GM19035 (cell line): ENCODE measurements around the gene SOX6.
"Not testable (repeated sequence)": the region's sequence is repeated elsewhere in the genome, so short reads cannot be mapped to it uniquely, and the experiment has no call there.

Source experiments
- ATAC-seq: cut with Tn5 transposase; IDR thresholded peaks from one replicate; pipeline ENCODE4 v1.9.1; 2021; ENCODE audit not compliant: unreplicated experiment

Gene SOX6

DNA sequence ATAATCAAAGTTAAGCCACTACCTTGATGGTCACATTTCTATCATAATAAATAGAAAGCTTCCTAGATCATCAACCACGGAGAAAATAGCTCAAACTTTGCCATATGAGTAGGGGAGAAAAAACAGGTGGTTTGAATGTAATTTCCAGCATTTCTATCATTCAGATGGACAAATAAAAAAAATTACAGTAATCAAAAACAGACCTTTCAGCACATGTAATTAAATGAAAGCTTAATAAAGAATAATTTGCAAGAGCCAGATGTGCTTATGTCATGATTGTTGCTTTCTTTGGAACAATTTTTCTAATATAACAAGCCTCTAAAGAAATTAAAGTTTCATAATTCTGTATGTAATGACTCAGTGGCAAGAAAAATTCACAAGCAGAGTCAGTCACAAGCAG, 297.0 kb downstream of the SOX6 start:
- no peak for ATAC-seq

DNA sequence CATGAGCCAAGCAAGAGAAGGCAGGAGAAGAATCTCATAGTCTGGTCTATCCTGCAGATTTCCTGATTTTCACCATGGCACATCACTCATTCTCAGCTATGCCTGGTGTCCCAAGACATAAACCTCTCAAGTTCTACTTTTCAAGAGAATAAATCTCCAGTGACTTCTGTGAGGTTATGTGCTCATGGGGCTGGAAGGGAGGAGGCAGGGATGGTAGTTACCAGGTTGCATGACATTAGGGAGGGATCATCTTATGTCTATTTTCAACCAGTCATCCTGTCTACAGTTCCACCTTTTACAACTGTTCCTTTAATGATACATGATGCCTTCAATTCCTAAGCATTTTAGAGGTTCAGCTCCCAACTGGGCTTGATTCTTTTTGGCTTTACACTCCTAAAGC, 297.7 kb downstream of the SOX6 start:
- no peak for ATAC-seq

DNA sequence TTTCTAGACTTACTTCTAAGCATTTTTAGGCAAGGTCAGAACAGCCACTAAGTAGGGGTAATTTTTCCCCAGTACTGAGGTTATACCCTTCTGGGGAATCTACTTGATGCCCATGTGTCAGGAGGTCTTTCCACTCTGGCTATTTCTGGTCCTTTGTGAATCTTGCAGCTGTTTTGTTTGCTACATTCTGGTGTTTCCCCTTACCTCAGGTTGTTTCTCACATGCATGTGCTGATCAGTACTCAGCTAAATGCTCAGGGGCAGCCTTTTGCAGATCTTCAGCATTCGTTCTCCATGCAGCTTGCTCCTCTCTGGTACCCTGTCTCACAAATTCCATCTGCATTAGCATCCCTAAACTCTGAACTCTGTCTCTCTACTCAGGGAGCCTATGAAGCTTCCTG, 303.6 kb downstream of the SOX6 start:
- ATAC-seq, result peak; percentile 55

DNA sequence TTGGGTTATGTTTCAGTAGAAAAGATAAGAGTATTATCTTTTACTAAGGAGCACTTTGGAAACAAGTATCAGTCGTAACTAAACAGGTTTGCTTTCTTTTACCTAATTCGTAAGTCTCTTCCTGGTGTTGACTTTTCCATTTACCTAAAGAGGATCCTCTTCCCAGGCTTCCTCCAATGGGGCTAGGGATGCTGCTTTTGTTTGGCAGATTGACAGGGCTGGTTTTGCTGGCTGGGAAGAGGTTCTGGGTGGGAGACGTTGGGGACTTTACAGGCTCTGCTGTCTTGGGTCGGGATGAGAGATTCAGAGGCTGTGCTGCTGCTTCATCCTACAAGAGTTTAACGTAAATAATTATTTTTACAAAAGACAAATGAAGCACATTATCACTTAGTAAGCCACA, 306.7 kb downstream of the SOX6 start:
- ATAC-seq, result no peak

DNA sequence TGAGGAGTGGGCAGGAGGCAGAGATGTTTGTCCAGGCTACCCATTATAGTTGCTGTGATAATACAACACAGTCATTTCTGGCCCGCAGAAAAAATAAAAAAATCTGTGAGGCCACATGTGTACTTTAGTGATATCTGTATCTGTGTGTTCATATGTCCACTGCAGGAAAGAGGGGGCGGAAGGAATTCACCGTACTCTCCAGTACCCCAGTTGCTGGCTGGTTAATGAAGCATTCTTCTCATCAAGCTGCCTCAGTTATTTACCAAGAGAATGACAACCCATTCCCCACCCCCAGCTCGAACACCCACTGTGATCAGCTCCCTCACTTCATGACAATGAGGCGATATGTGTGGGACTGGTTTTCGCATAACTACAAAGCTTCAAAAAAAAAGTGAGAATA, 309.3 kb downstream of the SOX6 start:
- ATAC-seq, result no peak

DNA sequence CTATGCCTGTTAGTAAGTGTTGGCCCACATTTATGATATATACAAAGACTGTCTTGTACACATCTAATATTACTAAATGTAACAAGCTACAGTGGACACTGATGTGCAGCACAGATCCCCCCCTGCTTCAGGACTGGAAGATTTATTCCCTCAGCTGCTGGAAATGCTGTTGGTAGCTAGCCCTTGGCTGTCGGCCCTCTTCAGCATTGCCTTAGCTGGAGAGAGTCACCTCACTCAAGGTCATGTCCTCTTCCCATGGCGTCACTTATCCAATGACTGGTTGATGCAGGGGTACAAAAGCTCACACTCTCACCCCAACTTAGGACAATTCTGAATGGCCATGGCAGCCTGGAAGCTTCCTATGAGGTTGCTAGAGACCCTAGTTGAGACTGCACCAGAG, 312.7 kb downstream of the SOX6 start:
- ATAC-seq, result no peak

DNA sequence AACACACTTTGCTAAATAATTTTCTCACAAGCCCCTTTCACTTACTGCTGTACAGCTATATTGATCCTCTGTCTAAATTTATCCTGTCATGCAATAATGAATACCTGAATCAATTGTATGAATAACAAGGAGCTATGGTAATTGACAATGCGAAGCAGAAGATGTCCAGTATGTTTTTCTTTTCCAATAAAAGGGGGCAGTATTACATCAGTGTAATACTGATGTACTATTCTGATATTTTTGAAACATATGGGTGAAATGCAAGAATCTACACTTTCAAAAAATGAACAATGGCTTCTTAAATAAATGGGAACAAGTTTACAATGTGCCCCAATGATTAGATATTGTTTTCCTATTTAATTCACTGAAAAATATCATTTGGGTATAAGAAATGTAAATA, 315.1 kb downstream of the SOX6 start:
- ATAC-seq, result no peak

DNA sequence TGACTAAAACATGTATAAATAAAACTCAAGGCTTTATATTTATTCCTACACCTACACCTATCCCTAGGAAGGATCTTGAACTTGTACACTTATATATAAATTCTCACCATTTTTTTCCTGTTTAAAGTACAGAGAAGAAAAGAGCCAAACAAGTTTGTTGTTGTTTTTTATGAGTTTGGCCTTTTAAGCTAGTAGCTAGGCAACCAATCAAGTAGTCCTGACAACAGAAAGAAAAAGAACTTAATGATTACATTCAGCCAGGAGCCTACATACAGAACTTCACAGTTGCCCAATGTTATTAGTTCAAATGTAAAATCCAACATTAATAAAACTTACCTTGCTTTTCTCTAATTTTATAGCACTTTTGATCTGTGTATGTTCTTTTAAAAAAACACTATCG, 316.2 kb downstream of the SOX6 start:
- ATAC-seq, result no peak

DNA sequence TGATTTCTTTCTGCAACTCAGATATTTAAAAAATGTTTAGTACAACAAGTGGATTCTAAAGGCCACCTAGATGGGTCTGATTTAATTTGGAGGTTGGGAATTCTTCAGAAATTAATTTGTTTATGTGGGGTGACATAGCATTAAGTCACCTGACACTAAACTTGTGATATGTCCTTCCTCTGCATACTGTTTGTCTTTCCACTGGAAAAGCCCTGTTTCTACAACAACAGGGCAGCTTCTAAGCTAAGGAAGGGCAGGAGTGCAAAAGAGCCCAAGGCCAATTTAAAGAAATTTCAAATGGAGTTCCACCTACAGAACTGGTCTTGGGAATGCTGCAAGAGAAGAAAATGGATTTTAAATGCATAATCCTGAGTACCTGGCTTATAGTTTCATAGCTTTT, 319.2 kb downstream of the SOX6 start:
- no peak for ATAC-seq

DNA sequence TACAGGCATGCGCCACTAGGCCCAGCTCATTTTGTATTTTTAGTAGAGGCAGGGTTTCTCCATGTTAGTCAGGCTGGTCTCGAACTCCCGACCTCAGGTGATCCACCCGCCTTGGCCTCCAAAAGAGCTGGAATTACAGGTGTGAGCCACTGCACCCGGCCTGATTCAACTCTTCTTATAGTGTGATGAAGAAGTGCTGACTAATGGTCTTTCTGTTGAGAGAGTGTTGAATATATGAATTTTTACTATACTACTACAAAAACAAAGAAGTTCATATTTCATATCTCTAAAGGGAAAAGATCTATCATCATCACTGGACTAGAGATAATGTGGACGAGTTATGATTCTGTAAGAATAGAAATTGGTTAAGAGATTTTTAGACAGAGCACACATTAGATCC, 320.1 kb downstream of the SOX6 start:
- ATAC-seq, result no peak

DNA sequence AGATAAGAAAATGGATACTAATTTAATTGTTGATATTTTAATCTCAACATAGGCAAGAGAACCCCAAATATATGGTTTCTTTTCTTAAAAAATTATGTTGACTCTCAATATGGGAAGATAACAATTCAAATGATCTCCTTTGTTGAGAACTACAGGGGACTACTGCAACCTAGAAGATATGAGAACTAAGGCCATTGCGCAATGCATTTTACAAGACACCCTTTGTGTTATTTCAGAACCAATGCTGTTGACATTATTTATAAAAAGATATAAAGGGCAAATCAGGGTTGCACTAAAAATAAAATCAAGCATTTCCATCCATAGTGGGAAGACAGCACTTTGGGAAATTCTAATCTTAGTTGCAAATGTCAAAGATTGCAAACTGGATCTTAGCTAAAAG, 322.3 kb downstream of the SOX6 start:
- ATAC-seq, result no peak

DNA sequence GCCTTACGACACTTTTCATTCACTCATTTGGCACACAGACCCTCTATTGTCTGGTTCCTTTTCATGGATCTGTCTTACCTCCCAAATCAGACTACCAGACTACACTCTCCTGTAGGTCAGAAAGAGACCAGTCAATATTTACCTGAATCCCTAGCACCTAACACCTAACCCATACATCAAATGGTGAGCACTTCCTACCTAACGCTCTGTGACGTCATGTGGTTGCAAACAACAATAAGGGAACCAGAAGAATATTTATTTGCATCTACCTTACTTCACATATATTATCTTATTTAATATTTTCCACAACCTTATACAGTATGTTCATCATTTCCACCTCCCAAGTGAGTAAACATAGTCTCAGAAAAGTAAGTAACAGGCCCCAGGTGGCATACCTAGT, 323.4 kb downstream of the SOX6 start:
- ATAC-seq, result no peak

DNA sequence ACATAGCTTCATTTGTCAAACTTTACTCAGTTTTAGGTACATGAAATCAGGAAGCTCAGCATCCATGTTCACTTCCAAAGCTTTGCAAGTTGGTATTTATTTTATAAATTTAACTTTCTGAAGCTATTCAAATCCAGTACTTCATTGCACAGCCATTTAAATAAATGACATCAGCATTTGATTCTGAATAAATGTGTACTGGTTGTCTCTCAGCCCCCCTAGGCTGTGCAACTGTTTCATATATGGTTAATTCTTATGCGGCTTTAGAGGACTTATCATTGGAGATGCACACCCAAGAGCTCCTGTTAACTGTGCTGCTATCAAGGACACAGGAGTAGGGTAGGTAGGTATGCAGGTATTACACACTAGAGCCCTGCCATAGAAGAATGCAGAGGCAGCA, 325.1 kb downstream of the SOX6 start:
- ATAC-seq, result no peak

DNA sequence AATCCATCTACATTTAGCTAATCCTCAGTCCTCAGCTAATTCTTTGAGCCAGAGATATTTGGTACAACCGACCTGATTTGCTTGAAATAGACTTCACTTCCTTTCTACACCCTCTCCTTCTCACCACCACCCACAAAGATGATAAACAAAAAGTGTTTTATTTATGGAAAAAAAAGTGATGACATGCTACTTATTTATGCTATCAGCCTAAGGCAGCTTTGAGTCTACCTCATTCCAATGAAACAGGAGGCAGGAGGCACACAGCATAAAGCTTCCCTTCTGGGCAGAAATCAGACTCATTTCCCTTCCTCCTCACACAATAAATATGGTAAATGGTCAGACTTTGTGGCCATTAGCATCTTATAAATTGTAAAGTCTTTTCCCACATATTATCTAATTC, 325.7 kb downstream of the SOX6 start:
- ATAC-seq, result no peak

DNA sequence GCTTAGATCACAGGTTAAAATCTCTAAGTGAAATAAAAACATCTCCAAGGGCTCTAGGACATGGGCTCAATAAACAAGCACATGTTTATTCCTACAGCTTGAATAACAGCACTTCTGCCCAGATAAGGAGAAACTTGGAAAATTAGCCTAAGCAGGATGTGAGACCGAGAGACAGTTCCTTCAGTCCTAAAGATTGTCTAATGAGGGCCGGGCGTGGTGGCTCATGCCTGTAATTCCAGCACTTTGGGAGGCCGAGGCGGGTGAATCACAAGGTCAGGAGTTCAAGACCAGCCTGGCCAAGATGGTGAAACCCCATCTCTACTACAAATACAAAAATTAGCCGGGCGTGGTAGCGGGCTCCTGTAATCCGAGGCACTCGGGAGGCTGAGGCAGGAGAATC, 327.2 kb downstream of the SOX6 start:
- ATAC-seq, result not testable (repeated sequence)

DNA sequence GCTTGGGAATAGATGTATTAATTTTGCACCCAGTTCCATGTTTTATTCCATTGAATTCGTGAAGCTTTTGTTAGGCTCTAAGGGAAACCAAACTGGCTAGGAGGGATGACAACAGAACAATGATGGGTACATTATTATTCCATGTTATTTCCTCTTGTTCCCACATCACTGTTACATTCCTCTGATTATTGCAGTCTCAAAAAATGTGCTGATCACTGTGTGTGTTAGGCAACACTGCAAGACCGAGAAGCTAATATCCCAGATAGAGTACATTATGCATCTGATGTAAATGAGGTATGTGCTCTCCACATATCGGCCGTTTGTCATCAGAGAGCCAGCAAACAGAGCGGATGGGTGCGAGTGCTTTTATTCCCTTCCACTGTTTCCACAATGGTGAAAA, 327.9 kb downstream of the SOX6 start:
- ATAC-seq, result no peak

DNA sequence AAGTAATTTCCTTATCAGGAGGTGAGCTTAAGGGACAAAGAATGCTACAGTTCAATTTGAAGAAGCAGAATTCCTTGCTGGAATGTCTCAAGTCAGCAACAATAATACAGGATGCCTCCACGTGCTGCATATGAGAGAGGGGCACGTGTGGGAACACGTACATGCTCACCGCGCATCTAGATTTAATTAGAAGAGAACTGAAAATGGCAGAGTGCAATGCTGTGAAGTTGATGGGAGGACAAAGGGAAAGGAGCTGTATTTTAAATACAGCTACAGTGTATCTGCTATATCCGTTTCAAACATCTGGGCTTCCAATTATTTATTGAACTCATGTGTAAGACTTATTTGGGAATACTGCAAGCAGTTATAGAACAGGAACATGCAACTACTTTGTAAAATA, 328.7 kb downstream of the SOX6 start:
- ATAC-seq, result no peak

DNA sequence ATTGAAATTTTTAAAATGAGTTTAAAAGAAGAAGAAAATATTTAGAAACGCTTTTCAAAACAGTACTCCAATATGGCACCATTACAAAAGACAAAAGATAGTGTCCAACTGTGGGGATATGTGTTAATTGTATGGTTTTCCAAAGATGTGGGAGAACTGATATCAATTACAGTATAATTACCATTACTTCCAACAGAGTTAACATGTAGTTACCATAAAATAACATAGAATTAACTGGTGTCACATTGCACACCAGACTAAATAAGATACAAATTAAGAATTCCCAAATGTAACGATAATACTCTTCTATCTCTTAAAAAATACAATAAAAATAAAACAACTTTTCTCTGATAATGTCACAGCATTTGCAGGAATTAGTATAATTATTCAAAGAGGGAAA, 329.5 kb downstream of the SOX6 start:
- ATAC-seq, result no peak

DNA sequence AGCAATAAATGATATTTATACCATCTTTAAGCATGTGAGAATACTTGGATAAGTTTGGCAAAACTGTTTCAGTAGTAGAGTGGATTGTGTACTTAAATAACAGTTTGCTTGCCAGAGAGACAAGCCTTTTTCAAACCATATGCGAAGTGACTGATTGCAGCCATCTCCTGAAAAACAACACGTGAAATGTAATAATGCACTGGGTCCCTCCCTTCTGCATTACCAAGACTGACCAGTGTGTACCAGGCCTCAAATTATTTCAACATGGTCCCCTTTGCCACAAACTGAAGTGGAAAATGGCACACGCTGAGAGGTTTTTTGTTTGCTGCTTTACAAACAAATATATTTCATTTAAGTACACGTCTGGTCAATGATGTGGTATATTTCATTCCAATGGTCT, 337.4 kb downstream of the SOX6 start:
- no peak for ATAC-seq

DNA sequence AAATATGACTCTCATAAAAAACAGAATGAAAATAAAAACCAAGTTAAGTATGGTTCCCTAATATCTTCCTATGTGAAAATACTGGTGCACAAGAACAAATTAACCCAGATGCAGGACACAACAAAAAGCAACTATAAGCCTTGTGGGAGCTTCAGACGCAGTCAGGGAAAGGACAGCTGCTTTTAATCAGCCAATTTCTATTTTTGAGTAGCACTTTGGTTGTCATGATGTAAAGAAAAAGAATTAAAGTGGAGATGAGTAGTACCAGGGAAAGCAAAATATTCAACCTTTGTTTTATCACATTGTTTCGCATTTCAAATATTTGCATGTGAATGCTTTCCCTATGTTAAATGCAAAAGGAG, 339.9 kb downstream of the SOX6 start:
- ATAC-seq, result no peak

DNA sequence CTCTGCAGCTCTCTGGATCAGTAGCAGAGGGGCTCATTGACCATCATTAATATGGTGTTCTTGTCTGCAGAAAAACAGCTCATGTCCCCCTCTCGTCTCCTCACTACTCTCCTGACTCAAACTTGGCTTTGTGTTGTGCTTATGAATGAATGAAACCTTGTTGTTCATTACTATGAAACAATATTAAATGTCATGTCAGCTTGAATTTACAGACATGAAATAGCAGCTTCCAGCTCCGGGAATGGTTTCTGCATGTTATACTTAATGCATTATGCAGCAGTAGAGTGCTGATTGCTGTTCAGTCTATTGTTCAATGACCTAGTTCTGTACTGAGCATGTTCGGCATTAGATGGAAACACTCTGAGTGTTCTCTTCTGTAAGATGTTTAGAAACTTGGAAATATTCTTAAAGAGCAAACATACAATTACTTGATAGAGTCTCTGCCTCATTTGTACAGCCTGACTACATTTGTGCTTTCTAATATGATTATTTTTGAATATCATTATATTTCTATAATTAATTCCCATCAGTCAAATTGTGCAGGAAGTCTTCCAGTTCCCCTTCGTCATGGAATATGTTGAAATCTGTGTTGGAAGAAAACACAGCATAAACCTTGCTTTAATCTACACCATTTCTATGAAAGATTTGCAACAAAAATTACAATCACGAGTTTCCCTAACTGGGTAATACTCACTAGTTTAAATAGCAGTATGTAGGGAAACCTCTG, 340.4 kb downstream of the SOX6 start:
- no peak for ATAC-seq

DNA sequence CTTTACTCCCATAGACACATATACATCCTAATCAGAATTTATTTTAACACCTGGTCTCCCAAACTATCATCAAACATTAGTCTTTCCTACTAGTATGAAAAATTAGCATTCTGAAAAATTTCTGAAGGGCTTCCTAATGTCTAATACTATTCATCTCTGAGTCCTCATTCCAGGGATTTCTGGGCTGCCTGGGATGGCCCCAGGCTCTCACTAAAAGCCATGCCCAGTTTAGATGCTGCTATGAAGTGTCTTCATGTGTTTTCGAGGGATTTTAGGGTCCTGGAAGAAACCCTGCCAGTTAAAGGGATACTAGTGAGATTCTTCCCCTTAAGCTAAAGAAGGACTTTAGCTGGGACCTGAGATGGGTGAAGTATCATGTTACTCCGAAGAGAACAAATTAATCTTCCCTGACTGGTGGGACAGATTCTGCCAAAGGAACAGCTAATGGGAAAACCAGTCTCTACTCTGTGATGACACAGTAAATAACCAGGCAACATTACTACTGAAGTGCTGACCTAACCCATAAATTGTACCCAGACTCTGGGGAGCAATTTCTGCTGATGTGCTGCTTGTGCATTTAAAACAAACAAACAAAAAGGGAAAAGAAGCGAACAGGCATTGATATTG, 342.6 kb downstream of the SOX6 start:
- no peak for ATAC-seq

DNA sequence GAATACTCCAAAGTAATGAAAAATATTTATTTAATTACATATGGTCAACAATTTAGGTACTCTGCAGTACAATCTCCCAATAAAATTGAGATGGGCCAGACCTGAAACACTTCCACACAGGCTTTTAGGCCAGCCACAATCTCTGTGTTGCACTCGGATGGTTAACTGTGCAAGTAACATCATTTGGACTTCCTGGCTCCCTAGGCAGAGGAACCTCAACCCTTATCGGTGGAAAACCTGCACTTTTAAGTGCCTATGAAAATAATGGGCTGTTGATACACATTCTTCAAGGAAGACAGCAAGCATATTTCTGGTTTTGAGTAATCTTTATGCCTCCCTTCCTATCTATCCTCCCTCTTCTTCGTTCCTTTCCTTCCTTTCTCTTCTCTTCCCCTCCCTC, 343.1 kb downstream of the SOX6 start:
- no peak for ATAC-seq
